ENCODE measurements around the gene CCNA1. TPM values are rescaled to one million over a fixed set of nuclear protein-coding genes. Genes with fewer than 3 reads are reported as not detected.

The CCNA1 gene
- under 1 TPM in 1 of 2 experiments, not detected in 1; 0.16 TPM for total RNA-seq

DNA sequence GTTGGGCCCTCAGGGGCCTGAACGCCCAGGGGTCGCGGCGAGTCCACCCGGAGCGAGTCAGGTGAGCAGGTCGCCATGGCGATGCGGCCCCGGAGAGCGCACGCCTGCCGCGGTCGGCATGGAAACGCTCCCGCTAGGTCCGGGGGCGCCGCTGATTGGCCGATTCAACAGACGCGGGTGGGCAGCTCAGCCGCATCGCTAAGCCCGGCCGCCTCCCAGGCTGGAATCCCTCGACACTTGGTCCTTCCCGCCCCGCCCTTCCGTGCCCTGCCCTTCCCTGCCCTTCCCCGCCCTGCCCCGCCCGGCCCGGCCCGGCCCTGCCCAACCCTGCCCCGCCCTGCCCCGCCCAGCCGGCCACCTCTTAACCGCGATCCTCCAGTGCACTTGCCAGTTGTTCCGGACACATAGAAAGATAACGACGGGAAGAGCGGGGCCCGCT lies at the start of gene CCNA1:
Gene CCNA1 (plus strand): TSS at position 390 of the 439 bp plus-strand sequence. CDS start 562 bp downstream, outside the sequence.
- Mint-ChIP-seq H3K36me3 (no peaks in the 10 kb centered on the region), H3K27me3 (peaks cover 76% of the 10 kb centered on the region), H3K9me3 (no peaks in the 10 kb centered on the region), H3K4me3 (peak within 1 kb of the TSS; percentile 57), H3K27ac (no peak within 1 kb of the TSS), H3K4me1 (peaks cover 15% of the 10 kb centered on the region)
- DNase-seq = peak; percentile 36

DNA sequence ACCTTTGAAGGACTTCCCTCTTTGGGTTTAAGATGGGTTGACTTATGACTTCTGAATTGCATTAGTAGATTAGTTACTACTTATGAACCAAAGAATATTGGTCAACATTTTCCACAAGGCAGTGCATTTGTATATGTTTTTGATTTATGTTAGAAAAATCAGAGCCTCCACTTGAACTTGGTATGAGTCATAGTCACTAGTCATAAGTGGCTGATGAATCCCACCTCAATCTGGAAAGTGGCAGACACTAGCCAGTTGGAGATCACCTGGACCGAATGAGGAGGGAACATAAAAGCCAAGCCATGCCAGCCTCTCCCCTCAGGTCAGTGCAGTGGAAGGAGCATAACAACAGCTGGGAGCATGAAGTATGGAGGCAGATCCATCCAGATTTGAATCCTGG lies 46.8 kb upstream of the CCNA1 start:
- Mint-ChIP-seq H3K4me3 (no peak overlapping the region), H3K27me3 (peaks cover 14% of the 10 kb centered on the region), H3K9me3 (no peaks in the 10 kb centered on the region), H3K27ac (no peak overlapping the region), H3K4me1 (no peaks in the 10 kb centered on the region), H3K36me3 (no peaks in the 10 kb centered on the region)
- DNase-seq = no peak

DNA sequence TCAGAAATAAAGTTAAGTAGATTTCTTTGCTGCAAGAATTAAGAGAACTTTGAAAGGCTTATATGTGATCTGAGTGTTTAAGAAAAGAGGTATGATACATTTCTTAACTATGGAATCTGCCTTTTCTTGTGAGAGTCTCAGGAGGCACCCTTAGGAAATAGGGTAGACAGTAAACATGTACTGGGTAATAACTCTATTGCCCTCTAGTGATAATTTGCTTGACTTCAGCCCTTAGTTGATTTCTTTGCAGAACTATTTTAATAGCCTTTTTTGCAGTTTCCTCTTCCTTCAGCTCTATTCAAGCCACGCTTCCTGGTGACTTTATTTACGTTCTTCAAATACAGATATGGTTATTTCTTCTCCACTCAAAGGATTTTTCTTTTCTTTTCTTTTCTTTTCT lies 37.0 kb upstream of the CCNA1 start:
- Mint-ChIP-seq H3K4me1 (no peaks in the 10 kb centered on the region), H3K4me3 (no peak overlapping the region), H3K36me3 (no peaks in the 10 kb centered on the region), H3K27me3 (peaks cover 4% of the 10 kb centered on the region), H3K9me3 (peaks cover 3% of the 10 kb centered on the region), H3K27ac (no peak overlapping the region)
- DNase-seq = no peak

DNA sequence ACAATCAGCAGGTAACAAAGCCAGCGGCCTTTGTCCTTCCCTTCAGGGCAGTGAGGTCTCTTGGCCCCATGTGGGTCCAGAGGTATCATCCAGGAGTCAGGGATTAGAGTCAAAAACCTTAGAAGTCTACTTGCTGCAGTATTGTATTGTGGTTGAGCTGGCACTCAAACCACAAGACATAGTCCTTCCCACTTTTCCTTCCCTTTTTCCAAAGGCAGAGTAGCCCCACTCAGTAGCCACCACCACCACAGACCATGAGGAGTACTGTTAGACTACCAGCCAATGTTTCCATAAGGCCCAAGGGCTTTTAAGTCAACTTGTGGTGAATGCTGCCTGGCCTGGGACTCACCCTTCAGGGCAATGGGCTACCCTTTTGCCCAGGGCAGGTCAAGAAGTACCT lies 27.1 kb upstream of the CCNA1 start:
- no peak for DNase-seq
- no peaks in the 10 kb centered on the region for H3K4me1 Mint-ChIP-seq
- no peaks in the 10 kb centered on the region for H3K36me3 Mint-ChIP-seq
- no peaks in the 10 kb centered on the region for H3K9me3 Mint-ChIP-seq
- no peak overlapping the region for H3K27ac Mint-ChIP-seq
- H3K4me3 Mint-ChIP-seq = no peak overlapping the region
- H3K27me3 Mint-ChIP-seq = peaks cover 30% of the 10 kb centered on the region

DNA sequence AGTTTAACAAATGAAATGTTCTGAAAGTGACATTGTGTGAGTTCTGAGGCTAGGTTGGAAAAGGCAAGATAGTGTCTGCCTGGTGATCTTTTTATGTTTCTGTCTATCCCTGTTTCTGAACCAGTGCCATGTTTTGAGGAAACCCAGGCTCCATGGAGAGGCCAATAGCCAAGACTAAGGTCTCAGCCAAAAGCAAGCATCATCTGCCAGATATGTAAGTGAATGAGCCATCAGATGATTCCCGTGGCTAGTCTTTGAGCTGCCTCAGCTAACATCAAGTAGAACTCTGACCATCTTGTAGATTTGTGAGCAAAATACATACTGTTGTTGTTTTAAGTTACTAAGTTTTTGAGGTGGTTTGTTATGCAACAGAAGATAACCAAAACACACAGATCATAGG lies 19.6 kb upstream of the CCNA1 start:
- peaks cover 5% of the 10 kb centered on the region for H3K9me3 Mint-ChIP-seq
- DNase-seq = no peak
- peaks cover 9% of the 10 kb centered on the region for H3K4me1 Mint-ChIP-seq
- H3K36me3 Mint-ChIP-seq = peaks cover 3% of the 10 kb centered on the region
- H3K27me3 Mint-ChIP-seq = peaks cover 61% of the 10 kb centered on the region
- H3K4me3 Mint-ChIP-seq = no peak overlapping the region
- no peak overlapping the region for H3K27ac Mint-ChIP-seq

DNA sequence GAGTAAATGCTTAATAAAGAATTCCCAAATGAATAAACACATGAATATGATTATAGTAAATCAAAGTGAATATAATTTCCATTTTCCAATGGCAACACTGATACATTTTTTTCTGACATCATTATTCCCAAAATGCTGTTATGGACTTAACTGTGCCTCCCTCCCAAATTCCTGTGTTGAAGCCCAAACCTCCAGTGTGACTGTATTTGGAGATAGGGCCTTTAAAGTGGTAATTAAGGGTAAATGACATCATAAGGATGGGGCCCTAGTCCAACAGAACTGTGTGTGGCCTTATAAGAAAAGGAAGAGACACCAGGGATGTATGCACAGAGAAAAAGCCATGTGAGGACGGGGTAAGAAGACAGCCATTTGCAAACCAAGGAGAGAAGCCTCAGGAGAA lies 19.1 kb upstream of the CCNA1 start:
- H3K27ac Mint-ChIP-seq = no peak overlapping the region
- H3K4me1 Mint-ChIP-seq = peaks cover 13% of the 10 kb centered on the region
- peaks cover 5% of the 10 kb centered on the region for H3K9me3 Mint-ChIP-seq
- DNase-seq = no peak
- H3K4me3 Mint-ChIP-seq = no peak overlapping the region
- peaks cover 3% of the 10 kb centered on the region for H3K36me3 Mint-ChIP-seq
- H3K27me3 Mint-ChIP-seq = peaks cover 60% of the 10 kb centered on the region

DNA sequence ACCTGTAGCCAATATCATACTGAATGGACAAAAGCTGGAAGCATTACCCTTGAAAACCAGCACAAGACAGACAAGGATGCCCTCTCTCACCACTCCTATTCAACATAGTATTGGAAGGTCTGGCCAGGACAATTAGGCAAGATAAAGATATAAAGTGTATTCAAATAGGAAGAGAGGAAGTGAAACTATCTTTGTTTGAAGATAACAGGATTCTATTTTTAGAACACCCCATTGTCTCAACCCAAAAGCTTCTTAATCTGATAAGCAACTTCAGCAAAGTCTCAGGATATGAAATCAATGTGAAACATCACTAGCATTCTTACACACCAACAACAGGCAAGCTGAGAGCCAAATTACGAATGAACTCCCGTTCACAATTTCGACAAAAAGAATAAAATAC lies 17.8 kb upstream of the CCNA1 start:
- DNase-seq = no peak
- H3K27ac Mint-ChIP-seq = no peak overlapping the region
- peaks cover 3% of the 10 kb centered on the region for H3K36me3 Mint-ChIP-seq
- H3K9me3 Mint-ChIP-seq = peaks cover 5% of the 10 kb centered on the region
- no peak overlapping the region for H3K4me3 Mint-ChIP-seq
- H3K27me3 Mint-ChIP-seq = peaks cover 67% of the 10 kb centered on the region
- H3K4me1 Mint-ChIP-seq = peaks cover 17% of the 10 kb centered on the region

DNA sequence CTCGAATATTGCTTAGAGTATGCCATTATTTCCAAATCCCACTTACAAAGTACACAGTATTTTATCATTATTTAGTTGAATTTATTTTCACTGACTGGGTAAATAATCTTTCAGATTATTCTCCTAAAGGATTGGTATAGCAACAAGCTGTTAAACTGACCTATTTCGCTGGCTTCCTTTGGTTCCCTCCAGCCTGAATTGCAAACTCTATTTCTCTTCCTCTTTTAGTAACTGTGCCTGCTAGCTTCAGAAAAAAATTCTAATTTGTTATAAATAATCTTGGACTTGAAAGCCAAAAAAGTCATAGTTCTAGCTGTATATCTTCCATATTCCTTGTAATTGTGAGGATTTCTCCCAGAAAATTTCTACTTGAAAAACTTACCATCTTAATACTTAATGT lies 15.0 kb upstream of the CCNA1 start:
- Mint-ChIP-seq H3K9me3 (peaks cover 5% of the 10 kb centered on the region), H3K27me3 (peaks cover 78% of the 10 kb centered on the region), H3K27ac (no peak overlapping the region), H3K4me3 (no peak overlapping the region), H3K36me3 (peaks cover 3% of the 10 kb centered on the region), H3K4me1 (peaks cover 31% of the 10 kb centered on the region)
- no peak for DNase-seq

DNA sequence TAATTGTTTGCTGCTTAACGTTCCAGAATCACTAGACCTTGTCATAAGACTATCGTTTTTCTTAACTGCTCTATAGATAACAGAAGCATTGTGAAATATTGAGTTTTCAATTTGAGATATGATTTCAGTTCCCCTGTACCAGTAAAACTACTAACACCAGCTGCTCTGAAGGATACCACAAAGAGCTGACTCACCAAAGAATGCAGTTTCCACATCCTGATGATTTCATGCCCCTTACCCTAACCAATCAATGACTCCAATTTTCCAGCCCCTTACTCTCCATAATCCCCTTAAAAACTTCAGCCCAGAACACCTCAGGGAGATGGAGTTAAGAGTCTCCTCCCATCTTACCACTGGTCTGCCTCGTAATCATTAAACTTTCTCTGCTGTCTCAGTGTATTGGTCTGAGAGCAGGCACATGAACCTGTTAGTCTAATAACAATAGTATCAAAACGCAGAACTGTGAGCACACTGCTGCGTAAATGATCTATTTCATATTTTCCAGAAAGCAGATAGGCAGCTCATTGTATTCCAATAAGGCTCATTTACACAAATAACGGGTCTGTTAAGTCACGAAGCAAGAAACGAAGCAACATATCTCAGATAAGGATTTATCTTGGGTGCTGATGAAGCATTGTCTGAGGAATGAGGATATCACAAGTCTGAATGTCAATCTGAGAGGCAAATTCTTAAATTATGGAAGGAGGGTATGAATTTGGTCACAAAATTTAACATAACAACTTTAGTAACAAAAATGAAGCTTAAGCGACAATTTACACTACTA lies 14.1 kb upstream of the CCNA1 start:
- no peak for DNase-seq
- H3K4me1 Mint-ChIP-seq = peaks cover 31% of the 10 kb centered on the region
- peaks cover 5% of the 10 kb centered on the region for H3K9me3 Mint-ChIP-seq
- peaks cover 76% of the 10 kb centered on the region for H3K27me3 Mint-ChIP-seq
- H3K27ac Mint-ChIP-seq = peak overlapping the region; percentile 0
- H3K4me3 Mint-ChIP-seq = peak overlapping the region; percentile 18
- peaks cover 3% of the 10 kb centered on the region for H3K36me3 Mint-ChIP-seq

DNA sequence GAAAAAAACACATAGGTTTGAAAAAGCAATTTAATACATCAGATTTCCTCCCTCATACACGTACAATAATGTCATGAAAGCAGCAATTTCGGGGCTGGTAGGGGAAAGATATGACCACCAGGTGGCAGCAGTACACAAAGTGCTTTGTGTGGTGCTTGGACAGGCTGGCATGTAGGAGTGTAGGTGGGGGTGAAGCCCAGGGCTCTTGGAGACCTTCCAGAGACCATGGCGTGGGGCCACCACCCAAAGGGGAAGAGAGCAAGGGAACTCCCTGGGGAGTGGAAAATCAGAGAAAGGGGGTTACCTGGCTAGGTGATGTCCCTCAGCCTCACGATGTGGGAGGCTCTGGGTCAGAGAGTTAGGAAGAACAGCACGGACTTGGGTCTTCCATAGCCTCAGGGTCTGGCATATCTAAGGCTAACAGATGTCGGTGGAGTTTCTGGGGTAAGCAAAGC lies 11.8 kb upstream of the CCNA1 start:
- H3K36me3 Mint-ChIP-seq = no peaks in the 10 kb centered on the region
- H3K27me3 Mint-ChIP-seq = peaks cover 76% of the 10 kb centered on the region
- peaks cover 22% of the 10 kb centered on the region for H3K4me1 Mint-ChIP-seq
- DNase-seq = peak; percentile 58
- peaks cover 6% of the 10 kb centered on the region for H3K9me3 Mint-ChIP-seq
- H3K4me3 Mint-ChIP-seq = no peak overlapping the region
- H3K27ac Mint-ChIP-seq = no peak overlapping the region

DNA sequence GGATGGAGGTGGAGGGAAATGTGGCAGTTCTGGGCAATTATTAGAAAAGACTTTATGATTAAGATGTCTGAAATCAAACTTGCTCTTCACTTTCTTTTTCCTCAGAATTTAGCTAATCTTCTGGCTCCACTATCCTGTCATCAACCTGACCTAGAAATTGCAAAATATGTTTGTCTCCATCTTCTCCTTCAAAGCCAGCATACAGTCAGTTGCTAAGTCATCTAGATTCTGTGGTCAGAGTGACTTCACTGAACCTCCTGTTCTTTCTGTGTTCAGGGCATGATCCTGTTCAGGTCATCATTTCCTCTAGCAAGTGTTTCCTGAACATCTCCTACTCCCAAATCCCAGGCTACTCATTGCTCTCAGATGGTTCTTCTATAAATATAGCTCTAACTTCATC lies 10.8 kb upstream of the CCNA1 start:
- H3K36me3 Mint-ChIP-seq = no peaks in the 10 kb centered on the region
- no peak for DNase-seq
- H3K9me3 Mint-ChIP-seq = peaks cover 7% of the 10 kb centered on the region
- peaks cover 76% of the 10 kb centered on the region for H3K27me3 Mint-ChIP-seq
- H3K27ac Mint-ChIP-seq = no peak overlapping the region
- H3K4me1 Mint-ChIP-seq = peaks cover 22% of the 10 kb centered on the region
- no peak overlapping the region for H3K4me3 Mint-ChIP-seq

DNA sequence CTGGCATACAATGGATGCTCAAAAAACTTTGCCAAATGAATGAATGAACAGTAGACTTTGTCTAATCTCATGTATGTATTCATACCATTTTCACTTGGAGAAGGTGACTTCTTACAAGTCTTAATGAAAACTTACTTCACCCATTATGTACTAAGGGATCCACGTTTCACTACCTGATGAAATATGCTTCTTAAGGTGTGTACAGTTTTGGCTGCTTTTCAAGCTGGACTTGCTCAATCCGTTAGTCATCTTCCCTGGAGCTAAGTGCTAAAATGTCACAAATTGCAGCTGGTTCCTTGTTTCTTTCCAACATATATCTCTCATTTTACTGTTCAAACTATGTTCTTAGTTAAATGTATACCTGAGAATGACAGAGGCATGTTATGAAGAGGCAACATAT lies 4.2 kb upstream of the CCNA1 start:
- peaks cover 9% of the 10 kb centered on the region for H3K9me3 Mint-ChIP-seq
- no peaks in the 10 kb centered on the region for H3K36me3 Mint-ChIP-seq
- H3K4me3 Mint-ChIP-seq = no peak overlapping the region
- H3K4me1 Mint-ChIP-seq = peaks cover 15% of the 10 kb centered on the region
- H3K27me3 Mint-ChIP-seq = peaks cover 84% of the 10 kb centered on the region
- no peak overlapping the region for H3K27ac Mint-ChIP-seq
- DNase-seq = no peak

DNA sequence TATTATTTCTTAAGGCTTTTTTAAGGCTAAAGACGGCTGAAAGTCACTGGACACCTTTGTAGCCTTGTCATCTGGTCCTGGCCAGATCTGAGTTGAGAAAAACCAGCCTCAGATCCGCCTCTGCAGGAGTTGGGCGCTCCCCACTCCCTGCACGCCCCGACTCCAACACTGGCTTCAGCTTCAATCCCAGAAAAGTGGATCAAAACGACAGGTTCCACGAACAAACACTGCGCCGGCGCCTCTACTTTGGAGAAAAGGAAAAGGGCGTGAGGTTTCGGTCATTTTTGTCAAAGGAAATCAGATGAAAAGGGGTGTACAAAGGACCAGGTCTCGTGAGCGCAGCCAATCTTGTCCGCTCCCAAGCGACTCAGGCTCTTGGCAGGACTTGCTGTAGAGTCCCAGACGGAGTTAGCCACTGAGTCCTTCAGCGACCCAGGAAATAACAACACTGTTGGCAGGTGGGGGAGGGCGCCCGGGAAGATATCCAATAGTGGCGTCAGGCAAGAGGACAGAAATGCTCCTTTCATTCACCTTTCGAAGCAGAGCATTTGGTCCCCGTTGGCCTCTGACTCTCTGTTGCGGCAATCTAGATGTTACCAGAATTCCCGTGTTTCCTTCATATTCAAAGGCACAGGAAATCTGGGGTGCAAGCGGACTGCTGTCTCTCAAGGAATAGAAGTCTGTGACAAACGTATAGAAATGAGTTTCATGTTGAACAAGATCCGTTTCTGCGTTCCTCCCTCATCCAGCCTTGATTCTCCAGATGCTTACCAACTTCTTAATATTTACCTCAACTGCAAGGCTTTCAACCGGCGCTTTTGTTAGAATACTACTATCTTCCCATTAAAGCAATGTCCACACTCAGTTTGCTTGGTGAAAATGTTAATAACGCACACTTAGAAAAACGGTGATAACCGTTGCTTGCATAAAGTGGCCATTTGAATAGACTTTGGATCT lies 1.8 kb upstream of the CCNA1 start:
- Mint-ChIP-seq H3K27ac (no peak overlapping the region), H3K4me3 (no peak overlapping the region), H3K4me1 (peaks cover 15% of the 10 kb centered on the region), H3K36me3 (no peaks in the 10 kb centered on the region), H3K27me3 (peaks cover 84% of the 10 kb centered on the region), H3K9me3 (peaks cover 5% of the 10 kb centered on the region)
- DNase-seq = no peak

DNA sequence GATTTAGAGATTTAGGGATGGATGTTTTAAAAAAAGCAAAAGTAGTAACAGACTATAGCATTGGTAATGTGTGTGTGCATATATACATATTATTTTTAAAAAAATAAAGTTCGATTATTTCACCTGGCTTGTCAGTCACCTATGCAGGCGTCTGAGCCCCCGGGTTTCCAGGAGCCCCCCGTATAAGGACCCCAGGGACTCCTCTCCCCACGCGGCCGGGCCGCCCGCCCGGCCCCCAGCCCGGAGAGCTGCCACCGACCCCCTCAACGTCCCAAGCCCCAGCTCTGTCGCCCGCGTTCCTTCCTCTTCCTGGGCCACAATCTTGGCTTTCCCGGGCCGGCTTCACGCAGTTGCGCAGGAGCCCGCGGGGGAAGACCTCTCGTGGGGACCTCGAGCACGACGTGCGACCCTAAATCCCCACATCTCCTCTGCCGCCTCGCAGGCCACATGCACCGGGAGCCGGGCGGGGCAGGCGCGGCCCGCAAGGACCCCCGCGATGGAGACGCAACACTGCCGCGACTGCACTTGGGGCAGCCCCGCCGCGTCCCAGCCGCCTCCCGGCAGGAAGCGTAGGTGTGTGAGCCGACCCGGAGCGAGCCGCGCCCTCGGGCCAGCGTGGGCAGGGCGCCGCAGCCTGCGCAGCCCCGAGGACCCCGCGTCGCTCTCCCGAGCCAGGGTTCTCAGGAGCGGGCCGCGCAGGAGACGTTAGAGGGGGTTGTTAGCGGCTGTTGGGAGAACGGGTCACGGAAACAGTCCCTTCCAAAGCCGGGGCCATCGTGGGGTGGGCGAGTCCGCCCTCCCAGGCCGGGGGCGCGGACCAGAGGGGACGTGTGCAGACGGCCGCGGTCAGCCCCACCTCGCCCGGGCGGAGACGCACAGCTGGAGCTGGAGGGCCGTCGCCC lies 840 bp upstream of the CCNA1 start:
- peak; percentile 41 for DNase-seq
- no peak overlapping the region for H3K27ac Mint-ChIP-seq
- H3K36me3 Mint-ChIP-seq = no peaks in the 10 kb centered on the region
- peaks cover 2% of the 10 kb centered on the region for H3K9me3 Mint-ChIP-seq
- H3K27me3 Mint-ChIP-seq = peaks cover 79% of the 10 kb centered on the region
- H3K4me3 Mint-ChIP-seq = peak overlapping the region; percentile 49
- peaks cover 15% of the 10 kb centered on the region for H3K4me1 Mint-ChIP-seq

Data from activated naive CD8-positive, alpha-beta T cell treated with anti-CD3 and anti-CD28 coated beads for 36 hours (primary cell).